ENCODE results near the gene SCFD2.

DNA sequence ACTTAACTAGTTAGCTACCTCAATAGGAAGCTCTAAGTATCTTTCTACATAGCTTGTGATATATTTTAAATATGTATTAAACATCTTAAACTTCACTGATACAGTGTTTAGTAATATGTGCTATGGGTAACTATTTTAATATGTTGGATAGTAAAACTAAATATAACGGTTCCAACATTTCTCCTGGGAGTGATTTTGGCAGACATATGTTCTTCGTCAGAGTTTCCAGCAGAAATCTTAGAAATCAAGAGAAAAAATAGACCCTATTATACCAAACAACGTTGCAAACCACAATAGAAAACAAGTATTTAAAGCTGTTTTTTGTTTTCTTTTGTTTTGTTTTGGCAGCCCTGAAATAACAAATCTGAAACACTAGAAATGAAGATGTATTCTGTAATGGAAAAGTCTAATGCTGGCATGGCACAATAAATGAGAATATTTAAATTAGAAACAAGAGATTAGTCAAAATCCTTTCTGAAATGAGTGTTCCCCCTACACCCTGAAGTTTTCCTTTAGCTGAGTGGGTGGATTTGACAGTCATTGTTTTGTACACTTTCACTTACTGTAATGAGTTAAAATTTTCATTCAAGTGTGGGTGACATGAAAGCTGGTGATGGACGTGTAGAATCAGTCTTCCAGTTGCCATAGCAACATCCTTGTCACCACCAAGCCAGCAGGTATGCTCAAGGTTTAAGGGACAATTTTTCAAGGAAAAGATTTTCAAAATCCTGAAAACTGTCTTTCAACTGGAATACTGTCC lies 233.5 kb downstream of the SCFD2 start:
- TF ChIP-seq, protein P1, sequence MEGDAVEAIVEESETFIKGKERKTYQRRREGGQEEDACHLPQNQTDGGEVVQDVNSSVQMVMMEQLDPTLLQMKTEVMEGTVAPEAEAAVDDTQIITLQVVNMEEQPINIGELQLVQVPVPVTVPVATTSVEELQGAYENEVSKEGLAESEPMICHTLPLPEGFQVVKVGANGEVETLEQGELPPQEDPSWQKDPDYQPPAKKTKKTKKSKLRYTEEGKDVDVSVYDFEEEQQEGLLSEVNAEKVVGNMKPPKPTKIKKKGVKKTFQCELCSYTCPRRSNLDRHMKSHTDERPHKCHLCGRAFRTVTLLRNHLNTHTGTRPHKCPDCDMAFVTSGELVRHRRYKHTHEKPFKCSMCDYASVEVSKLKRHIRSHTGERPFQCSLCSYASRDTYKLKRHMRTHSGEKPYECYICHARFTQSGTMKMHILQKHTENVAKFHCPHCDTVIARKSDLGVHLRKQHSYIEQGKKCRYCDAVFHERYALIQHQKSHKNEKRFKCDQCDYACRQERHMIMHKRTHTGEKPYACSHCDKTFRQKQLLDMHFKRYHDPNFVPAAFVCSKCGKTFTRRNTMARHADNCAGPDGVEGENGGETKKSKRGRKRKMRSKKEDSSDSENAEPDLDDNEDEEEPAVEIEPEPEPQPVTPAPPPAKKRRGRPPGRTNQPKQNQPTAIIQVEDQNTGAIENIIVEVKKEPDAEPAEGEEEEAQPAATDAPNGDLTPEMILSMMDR (IDR thresholded peaks at IDR 0.05 in 4 of 5, conservative IDR thresholded peaks at IDR 0.05 in 1 of 5) = no peak
- TF ChIP-seq POLR2A (IDR thresholded peaks at IDR 0.05) = no peak
